ENCODE data around the gene APOA4. TPM values are rescaled to one million over a fixed set of nuclear protein-coding genes. Genes with fewer than 3 reads are reported as not detected.

APOA4 gene
- polyA plus RNA-seq, 1 of the 3 experiments (the other 2 are of a cell fraction): not detected

DNA sequence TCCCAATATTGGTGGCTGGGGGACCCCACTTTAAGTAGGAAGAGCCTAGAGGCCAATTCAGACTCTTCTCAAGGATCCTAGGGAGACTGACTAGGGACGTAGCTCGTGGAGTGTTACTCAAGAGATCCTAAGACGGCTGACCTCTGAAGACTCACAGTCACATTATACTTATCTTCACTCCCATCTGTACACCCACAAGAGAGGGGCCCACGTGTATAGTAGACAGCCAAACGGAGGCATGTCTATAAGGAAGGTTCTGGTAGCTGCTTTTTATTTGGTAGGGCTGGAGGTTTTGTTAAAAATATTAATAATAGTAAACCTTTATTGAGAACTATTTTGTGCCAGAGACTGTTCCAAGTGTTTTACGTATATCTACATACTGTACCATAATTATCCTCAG lies 37.2 kb upstream of the APOA4 start:
- Histone ChIP-seq H3K9ac (no peak overlapping the region), H2AFZ (ENCODE audit: low read depth) (no peak overlapping the region), H3K27me3 (ENCODE audit: insufficient read depth) (no peaks in the 10 kb centered on the region), H3K9me2 (no peaks in the 10 kb centered on the region), H3K27ac (ENCODE audit: low read depth in 2 of 2, low read length in 1 of 2) (no peak overlapping the region), H3F3A (replicated peaks; ENCODE audit: insufficient read depth) (peaks cover 16% of the 10 kb centered on the region), H3K4me3 (ENCODE audit: low read depth in 2 of 2, low read length in 1 of 2) (no peak overlapping the region), H3K36me3 (replicated peaks in 1 of 2; ENCODE audit: control insufficient read depth in 1 of 2, insufficient read depth in 2 of 2, low read length in 1 of 2) (peaks cover 17 to 43% of the 10 kb centered on the region in 2 experiments), H3K4me2 (no peak overlapping the region), H4K20me1 (ENCODE audit: insufficient read depth) (no peaks in the 10 kb centered on the region), H3K79me2 (ENCODE audit: insufficient read depth) (no peaks in the 10 kb centered on the region), H3K4me1 (ENCODE audit: control insufficient read depth in 1 of 2, insufficient read depth in 2 of 2, low read depth in 1 of 2, low read length in 1 of 2) (peaks cover 21 to 43% of the 10 kb centered on the region in 2 experiments), H3K9me3 (no peaks in the 10 kb centered on the region)
- CTCF ChIA-PET: interaction anchor here (0.9 to 4.9 kb wide), 5 partner anchors 12 to 323 kb away, joined by 3 to 32 read pairs (median 19); partner anchors contain the start of gene APOA5
- DNase-seq: no peak
- 94% methylated on average over 6 of the region's 6 CpGs for WGBS (ENCODE audit: low lambda C conversion rate)
- POLR2A ChIA-PET: no interaction called here
- TF ChIP-seq, protein P1, sequence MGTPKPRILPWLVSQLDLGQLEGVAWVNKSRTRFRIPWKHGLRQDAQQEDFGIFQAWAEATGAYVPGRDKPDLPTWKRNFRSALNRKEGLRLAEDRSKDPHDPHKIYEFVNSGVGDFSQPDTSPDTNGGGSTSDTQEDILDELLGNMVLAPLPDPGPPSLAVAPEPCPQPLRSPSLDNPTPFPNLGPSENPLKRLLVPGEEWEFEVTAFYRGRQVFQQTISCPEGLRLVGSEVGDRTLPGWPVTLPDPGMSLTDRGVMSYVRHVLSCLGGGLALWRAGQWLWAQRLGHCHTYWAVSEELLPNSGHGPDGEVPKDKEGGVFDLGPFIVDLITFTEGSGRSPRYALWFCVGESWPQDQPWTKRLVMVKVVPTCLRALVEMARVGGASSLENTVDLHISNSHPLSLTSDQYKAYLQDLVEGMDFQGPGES (IDR thresholded peaks at IDR 0.05; ENCODE audit: low read depth, low read length): no peak
- no peak for TF ChIP-seq RAD21 (IDR thresholded peaks at IDR 0.05; ENCODE audit: low read length)
- TF ChIP-seq MXI1 (IDR thresholded peaks at IDR 0.05; ENCODE audit: low read depth, low read length): no peak

GRCh38 chr11:116859175-116859574 lies 36.1 kb upstream of the APOA4 start:
- 100% methylated on average over 8 of the region's 8 CpGs for WGBS (ENCODE audit: low lambda C conversion rate)
- peaks cover 17 to 40% of the 10 kb centered on the region in 2 experiments for H3K36me3 ChIP-seq (replicated peaks in 1 of 2; ENCODE audit: control insufficient read depth in 1 of 2, insufficient read depth in 2 of 2, low read length in 1 of 2)
- no peak overlapping the region for H3K27ac ChIP-seq (ENCODE audit: low read depth in 2 of 2, low read length in 1 of 2)
- H3K9me2 ChIP-seq: no peaks in the 10 kb centered on the region
- DNase-seq: no peak
- H4K20me1 ChIP-seq (ENCODE audit: insufficient read depth): no peaks in the 10 kb centered on the region
- ChIA-PET CTCF (interaction anchor here (0.9 to 4.9 kb wide), 6 partner anchors 11 to 247 kb away, joined by 3 to 32 read pairs (median 12); partner anchors contain the start of gene APOA5), POLR2A (no interaction called here)
- H3K79me2 ChIP-seq (ENCODE audit: insufficient read depth): no peaks in the 10 kb centered on the region
- peaks cover 23% of the 10 kb centered on the region for H3F3A ChIP-seq (replicated peaks; ENCODE audit: insufficient read depth)
- no peak overlapping the region for H3K9ac ChIP-seq
- H3K4me1 ChIP-seq (ENCODE audit: control insufficient read depth in 1 of 2, insufficient read depth in 2 of 2, low read depth in 1 of 2, low read length in 1 of 2): peaks cover 24 to 43% of the 10 kb centered on the region in 2 experiments
- H3K4me3 ChIP-seq (ENCODE audit: low read depth in 2 of 2, low read length in 1 of 2): no peak overlapping the region
- H3K27me3 ChIP-seq (ENCODE audit: insufficient read depth): no peaks in the 10 kb centered on the region
- H3K9me3 ChIP-seq: no peaks in the 10 kb centered on the region
- H2AFZ ChIP-seq (ENCODE audit: low read depth): no peak overlapping the region
- no peak for TF ChIP-seq RFX5 (IDR thresholded peaks at IDR 0.05; ENCODE audit: low read length)
- no peak overlapping the region for H3K4me2 ChIP-seq

- peaks cover 35% of the 10 kb centered on the region for H3F3A ChIP-seq (replicated peaks; ENCODE audit: insufficient read depth)
- CTCF ChIA-PET: interaction anchor here (0.6 to 4.9 kb wide), 7 partner anchors 12 to 248 kb away, joined by 3 to 21 read pairs (median 5); partner anchors contain the start of gene APOA5
- no peaks in the 10 kb centered on the region for H3K27me3 ChIP-seq (ENCODE audit: insufficient read depth)
- no peaks in the 10 kb centered on the region for H4K20me1 ChIP-seq (ENCODE audit: insufficient read depth)
- POLR2A ChIA-PET: interaction anchor here (0.8 kb wide), 1 partner anchor 22 kb away, joined by 3 read pairs; no protein-coding TSS in a partner anchor
- DNase-seq: peak; percentile 82
- peaks cover 36 to 43% of the 10 kb centered on the region in 2 experiments for H3K4me1 ChIP-seq (ENCODE audit: control insufficient read depth in 1 of 2, insufficient read depth in 2 of 2, low read depth in 1 of 2, low read length in 1 of 2)
- peak overlapping the region in 1 of 2 experiments; percentile 50; a peak in 2 of 4 replicates for H3K27ac ChIP-seq (ENCODE audit: low read depth in 2 of 2, low read length in 1 of 2)
- H2AFZ ChIP-seq (ENCODE audit: low read depth): no peak overlapping the region
- no peaks in the 10 kb centered on the region for H3K9me2 ChIP-seq
- no peaks in the 10 kb centered on the region for H3K9me3 ChIP-seq
- no peak overlapping the region for H3K4me3 ChIP-seq (ENCODE audit: low read depth in 2 of 2, low read length in 1 of 2)
- no peak overlapping the region for H3K9ac ChIP-seq
- H3K79me2 ChIP-seq (ENCODE audit: insufficient read depth): no peaks in the 10 kb centered on the region
- peaks cover 12 to 37% of the 10 kb centered on the region in 2 experiments for H3K36me3 ChIP-seq (replicated peaks in 1 of 2; ENCODE audit: control insufficient read depth in 1 of 2, insufficient read depth in 2 of 2, low read length in 1 of 2)
- 57% methylated on average over 5 of the region's 7 CpGs for WGBS (ENCODE audit: low lambda C conversion rate)
- H3K4me2 ChIP-seq: no peak overlapping the region
- TF ChIP-seq RXRA (IDR thresholded peaks at IDR 0.05; ENCODE audit: borderline replicate concordance, low read depth) (no peak), SIN3A (IDR thresholded peaks at IDR 0.05; ENCODE audit: borderline replicate concordance, low read depth, low read length) (no peak), CHD2 (IDR thresholded peaks at IDR 0.05; ENCODE audit: low read length, partially characterized antibody) (peak; percentile 86), YY1 (IDR thresholded peaks at IDR 0.05; ENCODE audit: low read depth) (no peak), EZH2phosphoT487 (IDR thresholded peaks at IDR 0.05; ENCODE audit: borderline replicate concordance, low read depth) (no peak), TCF12 (IDR thresholded peaks at IDR 0.05) (peak; percentile 53), FOXM1 (IDR thresholded peaks at IDR 0.05; ENCODE audit: low read depth) (no peak), MXI1 (IDR thresholded peaks at IDR 0.05; ENCODE audit: low read depth, low read length) (peak; percentile 59; the same call in 1 of the 2 replicates), GATA2 (CRISPR knock-in tag; IDR thresholded peaks at IDR 0.05) (peak; percentile 98)
- TF ChIP-seq, protein P2, sequence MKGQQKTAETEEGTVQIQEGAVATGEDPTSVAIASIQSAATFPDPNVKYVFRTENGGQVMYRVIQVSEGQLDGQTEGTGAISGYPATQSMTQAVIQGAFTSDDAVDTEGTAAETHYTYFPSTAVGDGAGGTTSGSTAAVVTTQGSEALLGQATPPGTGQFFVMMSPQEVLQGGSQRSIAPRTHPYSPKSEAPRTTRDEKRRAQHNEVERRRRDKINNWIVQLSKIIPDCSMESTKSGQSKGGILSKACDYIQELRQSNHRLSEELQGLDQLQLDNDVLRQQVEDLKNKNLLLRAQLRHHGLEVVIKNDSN (IDR thresholded peaks at IDR 0.05; ENCODE audit: borderline replicate concordance, low read depth): no peak
- TF ChIP-seq, protein P3, sequence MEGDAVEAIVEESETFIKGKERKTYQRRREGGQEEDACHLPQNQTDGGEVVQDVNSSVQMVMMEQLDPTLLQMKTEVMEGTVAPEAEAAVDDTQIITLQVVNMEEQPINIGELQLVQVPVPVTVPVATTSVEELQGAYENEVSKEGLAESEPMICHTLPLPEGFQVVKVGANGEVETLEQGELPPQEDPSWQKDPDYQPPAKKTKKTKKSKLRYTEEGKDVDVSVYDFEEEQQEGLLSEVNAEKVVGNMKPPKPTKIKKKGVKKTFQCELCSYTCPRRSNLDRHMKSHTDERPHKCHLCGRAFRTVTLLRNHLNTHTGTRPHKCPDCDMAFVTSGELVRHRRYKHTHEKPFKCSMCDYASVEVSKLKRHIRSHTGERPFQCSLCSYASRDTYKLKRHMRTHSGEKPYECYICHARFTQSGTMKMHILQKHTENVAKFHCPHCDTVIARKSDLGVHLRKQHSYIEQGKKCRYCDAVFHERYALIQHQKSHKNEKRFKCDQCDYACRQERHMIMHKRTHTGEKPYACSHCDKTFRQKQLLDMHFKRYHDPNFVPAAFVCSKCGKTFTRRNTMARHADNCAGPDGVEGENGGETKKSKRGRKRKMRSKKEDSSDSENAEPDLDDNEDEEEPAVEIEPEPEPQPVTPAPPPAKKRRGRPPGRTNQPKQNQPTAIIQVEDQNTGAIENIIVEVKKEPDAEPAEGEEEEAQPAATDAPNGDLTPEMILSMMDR (IDR thresholded peaks at IDR 0.05): no peak
- TF ChIP-seq, protein P4, sequence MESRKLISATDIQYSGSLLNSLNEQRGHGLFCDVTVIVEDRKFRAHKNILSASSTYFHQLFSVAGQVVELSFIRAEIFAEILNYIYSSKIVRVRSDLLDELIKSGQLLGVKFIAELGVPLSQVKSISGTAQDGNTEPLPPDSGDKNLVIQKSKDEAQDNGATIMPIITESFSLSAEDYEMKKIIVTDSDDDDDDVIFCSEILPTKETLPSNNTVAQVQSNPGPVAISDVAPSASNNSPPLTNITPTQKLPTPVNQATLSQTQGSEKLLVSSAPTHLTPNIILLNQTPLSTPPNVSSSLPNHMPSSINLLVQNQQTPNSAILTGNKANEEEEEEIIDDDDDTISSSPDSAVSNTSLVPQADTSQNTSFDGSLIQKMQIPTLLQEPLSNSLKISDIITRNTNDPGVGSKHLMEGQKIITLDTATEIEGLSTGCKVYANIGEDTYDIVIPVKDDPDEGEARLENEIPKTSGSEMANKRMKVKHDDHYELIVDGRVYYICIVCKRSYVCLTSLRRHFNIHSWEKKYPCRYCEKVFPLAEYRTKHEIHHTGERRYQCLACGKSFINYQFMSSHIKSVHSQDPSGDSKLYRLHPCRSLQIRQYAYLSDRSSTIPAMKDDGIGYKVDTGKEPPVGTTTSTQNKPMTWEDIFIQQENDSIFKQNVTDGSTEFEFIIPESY (IDR thresholded peaks at IDR 0.05; ENCODE audit: borderline replicate concordance, low read depth): no peak
These were observed 34.8 kb upstream of the APOA4 start for GRCh38 chr11:116857936-116858335.

All from SK-N-SH (cell line).